Subcutaneous abdominal adipose tissue (tissue), 5 donors: ENCODE data around the gene TERB1.

ENCODE experiments used
- H3K27ac ChIP-seq: one replicate; pipeline ENCODE4 v1.7.0; 2013; ENCODE audit warnings: low read depth, mild to moderate bottlenecking, inconsistent platforms, low read length, moderate library complexity
- H3K27me3 ChIP-seq, 5 donors: one replicate each; pipeline ENCODE4 v1.7.0; 2013; ENCODE audit warnings: low read length in 5 of 5, inconsistent platforms in 1 of 5; ENCODE audit not compliant: control insufficient read depth in 5 of 5, insufficient read depth in 4 of 5
- H3K36me3 ChIP-seq, 5 donors: one replicate each; pipeline ENCODE4 v1.7.0; 2013; ENCODE audit warnings: low read length in 5 of 5; ENCODE audit not compliant: control insufficient read depth in 5 of 5, insufficient read depth in 5 of 5
- H3K4me1 ChIP-seq, 5 donors: one replicate each; pipeline ENCODE4 v1.7.0; 2013; ENCODE audit warnings: low read length in 5 of 5, mild to moderate bottlenecking in 3 of 5, moderate library complexity in 1 of 5; ENCODE audit not compliant: control insufficient read depth in 5 of 5, insufficient read depth in 5 of 5
- H3K4me3 ChIP-seq, 5 donors: one replicate each; pipeline ENCODE4 v1.7.0; 2013; ENCODE audit warnings: low read length in 5 of 5, low read depth in 1 of 5
- H3K9ac ChIP-seq, 5 donors: one replicate each; pipeline ENCODE4 v1.7.0; 2013; ENCODE audit warnings: low read length in 5 of 5, mild to moderate bottlenecking in 4 of 5, moderate library complexity in 3 of 5
- H3K9me3 ChIP-seq, 5 donors: one replicate each; pipeline ENCODE4 v1.7.0; 2013; ENCODE audit warnings: low read length in 5 of 5; ENCODE audit not compliant: control insufficient read depth in 5 of 5
- donor health status: healthy.
- donor health status: healthy.
- donor health status: healthy.
- donor health status: healthy.
- donor health status: healthy.

The TERB1 gene

GRCh38 chr16:66790130-66790733 lies 11.2 kb downstream of the TERB1 start:
- H3K9me3 ChIP-seq: no peaks in the 10 kb centered on the region
- H3K27ac ChIP-seq: no peak overlapping the region
- no peaks in the 10 kb centered on the region for H3K4me1 ChIP-seq
- H3K9ac ChIP-seq: no peak overlapping the region
- H3K4me3 ChIP-seq: no peak overlapping the region
- H3K27me3 ChIP-seq: no peaks in the 10 kb centered on the region
- no peaks in the 10 kb centered on the region for H3K36me3 ChIP-seq

GRCh38 chr16:66787427-66787826 lies 14.0 kb downstream of the TERB1 start:
- Histone ChIP-seq H3K27me3 (no peaks in the 10 kb centered on the region), H3K9me3 (no peaks in the 10 kb centered on the region), H3K27ac (no peak overlapping the region), H3K9ac (no peak overlapping the region), H3K4me1 (no peaks in the 10 kb centered on the region), H3K4me3 (no peak overlapping the region), H3K36me3 (no peaks in the 10 kb centered on the region)

- H3K4me1 ChIP-seq: no peaks in the 10 kb centered on the region
- no peaks in the 10 kb centered on the region for H3K36me3 ChIP-seq
- no peak overlapping the region for H3K4me3 ChIP-seq
- no peak overlapping the region for H3K27ac ChIP-seq
- H3K9ac ChIP-seq: no peak overlapping the region
- H3K9me3 ChIP-seq: no peaks in the 10 kb centered on the region
- no peaks in the 10 kb centered on the region for H3K27me3 ChIP-seq
Measured at GRCh38 chr16:66786551-66786950, 14.8 kb downstream of the TERB1 start.

DNA sequence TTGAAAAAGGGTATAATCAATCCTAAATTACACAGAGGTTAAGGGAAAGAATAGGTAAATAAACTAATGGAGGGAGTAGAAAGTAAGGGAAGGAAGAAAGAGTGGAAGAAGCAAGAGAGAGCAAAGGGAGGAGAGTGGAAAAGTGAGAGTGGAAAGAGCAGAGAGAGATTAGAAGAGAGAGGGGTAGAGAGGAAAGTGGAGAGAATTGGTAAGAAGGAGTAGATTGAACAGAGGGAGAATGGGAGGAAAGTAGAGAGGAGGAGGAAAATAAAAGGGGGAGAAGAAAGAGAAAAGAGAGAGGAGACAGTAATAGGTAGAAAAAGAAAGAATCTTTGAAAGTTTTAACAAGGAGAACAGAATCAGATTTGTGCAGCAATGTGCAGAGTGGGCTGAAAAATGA lies 24.9 kb downstream of the TERB1 start:
- H3K4me1 ChIP-seq: no peaks in the 10 kb centered on the region
- H3K27ac ChIP-seq: no peak overlapping the region
- no peaks in the 10 kb centered on the region for H3K36me3 ChIP-seq
- H3K4me3 ChIP-seq: no peak overlapping the region
- no peak overlapping the region for H3K9ac ChIP-seq
- H3K9me3 ChIP-seq: no peaks in the 10 kb centered on the region
- no peaks in the 10 kb centered on the region for H3K27me3 ChIP-seq

- Histone ChIP-seq H3K4me3 (no peak overlapping the region), H3K4me1 (no peaks in the 10 kb centered on the region), H3K9me3 (no peaks in the 10 kb centered on the region), H3K9ac (no peak overlapping the region), H3K27ac (no peak overlapping the region), H3K36me3 (no peaks in the 10 kb centered on the region), H3K27me3 (no peaks in the 10 kb centered on the region)
Measured at GRCh38 chr16:66774981-66775380, 26.4 kb downstream of the TERB1 start.

DNA sequence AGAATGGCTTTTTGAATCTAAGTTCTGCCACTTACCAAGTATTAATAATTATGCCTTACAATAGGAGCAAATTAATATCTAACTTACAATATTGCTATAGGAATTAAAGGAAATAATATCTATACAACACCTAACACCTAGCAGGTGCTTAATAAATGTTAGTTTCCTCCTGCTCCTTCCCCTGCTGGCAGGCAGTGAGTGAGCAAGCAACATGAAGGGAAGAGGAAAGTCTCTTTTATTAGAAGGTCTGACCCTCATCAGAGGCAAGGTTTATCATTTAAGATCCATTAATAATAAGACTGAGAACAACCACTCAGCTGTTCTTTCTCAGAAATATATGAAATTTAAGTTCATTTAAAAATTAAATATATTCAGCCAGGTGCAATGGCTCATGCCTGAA lies 43.3 kb downstream of the TERB1 start:
- Histone ChIP-seq H3K9me3 (no peaks in the 10 kb centered on the region), H3K4me3 (no peak overlapping the region), H3K4me1 (no peaks in the 10 kb centered on the region), H3K9ac (no peak overlapping the region), H3K27ac (no peak overlapping the region), H3K27me3 (no peaks in the 10 kb centered on the region), H3K36me3 (no peaks in the 10 kb centered on the region)

- H3K4me3 ChIP-seq: no peak overlapping the region
- H3K4me1 ChIP-seq: peaks cover 5 to 21% (median 18%) of the 10 kb centered on the region in 5 donors
- no peaks in the 10 kb centered on the region for H3K36me3 ChIP-seq
- no peaks in the 10 kb centered on the region for H3K27me3 ChIP-seq
- H3K27ac ChIP-seq: no peak overlapping the region
- no peaks in the 10 kb centered on the region for H3K9me3 ChIP-seq
- no peak overlapping the region for H3K9ac ChIP-seq
Measured at GRCh38 chr16:66754819-66755218, 46.6 kb downstream of the TERB1 start.

DNA sequence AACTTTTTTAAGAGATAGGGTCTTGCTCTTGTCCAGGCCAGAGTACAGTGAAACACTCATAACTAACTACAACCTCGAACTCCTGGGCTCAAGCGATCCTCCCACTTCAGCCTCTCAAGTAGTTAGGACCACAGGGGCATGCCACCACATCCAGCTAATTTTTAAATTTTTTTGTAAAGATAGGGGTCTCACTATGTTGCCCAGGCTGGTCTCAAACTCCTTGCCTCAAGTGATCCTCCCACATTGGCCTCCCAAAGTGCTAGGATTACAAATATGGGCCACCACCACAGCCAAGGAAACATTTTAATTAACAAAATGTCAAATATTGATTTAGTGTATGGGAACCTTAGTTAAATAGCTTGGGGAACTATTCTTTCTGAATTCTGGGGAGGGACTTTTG lies 47.2 kb downstream of the TERB1 start:
- Histone ChIP-seq H3K9me3 (no peaks in the 10 kb centered on the region), H3K4me1 (peaks cover 5 to 26% (median 24%) of the 10 kb centered on the region in 5 donors), H3K36me3 (peaks cover 0 to 2% (median 1%) of the 10 kb centered on the region in 5 donors), H3K9ac (no peak overlapping the region), H3K27me3 (no peaks in the 10 kb centered on the region), H3K4me3 (no peak overlapping the region), H3K27ac (no peak overlapping the region)

DNA sequence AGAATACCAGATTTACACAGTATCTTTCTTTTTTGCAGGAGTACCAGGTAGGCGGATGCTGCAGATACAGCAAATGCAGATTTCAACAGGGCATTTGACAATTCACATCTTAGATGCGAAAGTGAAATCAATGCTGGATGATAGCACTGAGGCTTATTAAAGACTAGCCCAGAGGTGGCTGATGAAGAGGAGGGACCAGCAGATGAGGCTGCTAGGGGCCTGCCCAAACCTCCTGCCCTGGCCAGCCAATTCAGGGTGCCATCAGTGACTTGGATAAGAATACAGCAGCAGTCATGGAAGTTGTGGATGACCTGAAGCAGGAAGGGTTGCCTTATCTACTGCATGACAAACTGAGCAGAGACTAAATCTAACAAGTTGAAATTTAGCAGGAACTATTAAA lies 48.4 kb downstream of the TERB1 start:
- Histone ChIP-seq H3K9ac (no peak overlapping the region), H3K9me3 (no peaks in the 10 kb centered on the region), H3K4me1 (peaks cover 5 to 30% (median 29%) of the 10 kb centered on the region in 5 donors), H3K27ac (no peak overlapping the region), H3K27me3 (no peaks in the 10 kb centered on the region), H3K36me3 (peaks cover 0 to 14% (median 10%) of the 10 kb centered on the region in 5 donors), H3K4me3 (no peak overlapping the region)

- no peaks in the 10 kb centered on the region for H3K9me3 ChIP-seq
- H3K27me3 ChIP-seq: no peaks in the 10 kb centered on the region
- peaks cover 0 to 18% (median 13%) of the 10 kb centered on the region in 5 donors for H3K36me3 ChIP-seq
- H3K9ac ChIP-seq: no peak overlapping the region
- H3K4me3 ChIP-seq: peak overlapping the region in 2 of 5 donors; percentile 48 to 87
- no peak overlapping the region for H3K27ac ChIP-seq
- H3K4me1 ChIP-seq: peaks cover 5 to 30% (median 29%) of the 10 kb centered on the region in 5 donors
Measured at GRCh38 chr16:66752379-66752778, 49.0 kb downstream of the TERB1 start.
